Astrocyte (in vitro differentiated cells and primary cell): Measurements from ENCODE around the gene ACTRT2.

ENCODE experiments used
- CTCF ChIP-seq: IDR thresholded peaks from 2 replicates; pipeline ENCODE4 v1.5.1; 2011; ENCODE audit warnings: low read depth, mild to moderate bottlenecking, inconsistent platforms, low read length, moderate library complexity; ENCODE audit not compliant: insufficient read depth
- EZH2 ChIP-seq: IDR thresholded peaks from 2 replicates; pipeline ENCODE4 v1.6.1; 2012; ENCODE audit warnings: mild to moderate bottlenecking, low read length, inconsistent platforms; ENCODE audit not compliant: insufficient read depth

- no peak for TF ChIP-seq CTCF
- TF ChIP-seq EZH2, result no peak
Measured at GRCh38 chr1:3038113-3038551, 16.9 kb downstream of the ACTRT2 start.
